HepG2 (cell line): Measurements from ENCODE around the gene MUTYH. TPM values are rescaled to one million over a fixed set of nuclear protein-coding genes. Genes with fewer than 3 reads are reported as not detected.
A peak's percentile ranks its signal among the peaks of the same experiment; 100 is the strongest.

Source experiments
- DZIP1 ChIP-seq: sonication (generic); formaldehyde crosslinking; IDR thresholded peaks from 2 replicates; pipeline ENCODE4 v1.5.0; 2020; ENCODE audit warnings: mild to moderate bottlenecking, missing genetic modification reagents
- KAT8 ChIP-seq: IDR thresholded peaks from 2 replicates; pipeline ENCODE4 v1.6.1; 2016; ENCODE audit warnings: missing genetic modification reagents, missing compliant biosample characterization
- MIER3 ChIP-seq: IDR thresholded peaks from 2 replicates; pipeline ENCODE4 v1.6.1; 2016; ENCODE audit warnings: missing compliant biosample characterization, borderline replicate concordance
- ZBTB25 ChIP-seq: IDR thresholded peaks from 2 replicates; pipeline ENCODE4 v1.6.1; 2018; ENCODE audit warnings: missing genetic modification reagents
- ZNF503 ChIP-seq: sonication (generic); formaldehyde crosslinking; IDR thresholded peaks from 2 replicates; pipeline ENCODE4 v1.4.0; 2020; ENCODE audit warnings: missing genetic modification reagents
- ZNF546 ChIP-seq: sonication (generic); formaldehyde crosslinking; conservative IDR thresholded peaks from 2 replicates; pipeline ENCODE4 v1.8.1; 2023; ENCODE audit warnings: mild to moderate bottlenecking, missing genetic modification reagents
- polyA plus RNA-seq, 8 experiments: library from polyadenylated mRNA; depleted of rRNA in 3 of 8; stranded (reverse) in 7 of 8; unstranded in 1 of 8; fragments of >200 nt; fragmentation: Illumina TruSeq in 4 of 8; extraction: Trizol in 4 of 8; gene quantifications; 2 replicates each; pipeline versions ENCODE4 v1.2.1 to v1.2.3, GENCODE V29; 2011 to 2016; ENCODE audit warnings: low read depth in 4 of 8, missing spikeins in 1 of 8, mixed read lengths in 1 of 8; ENCODE audit not compliant: insufficient read depth in 1 of 8
- total RNA-seq, 5 experiments: library from RNA; depleted of rRNA; stranded (reverse); fragments of >200 nt; fragmentation: Illumina TruSeq; extraction: Trizol; gene quantifications; 2 replicates each; pipeline ENCODE4 v1.2.3, GENCODE V29; 2016; ENCODE audit warnings: low read depth in 1 of 5
- TF ChIP-seq, protein P1 (sequence below), 2 experiments: fragments of 450-650 bp in 1 of 2; sonication (generic) in 1 of 2; formaldehyde crosslinking in 1 of 2; IDR thresholded peaks; 2 replicates each; pipeline versions ENCODE4 v1.6.1 to v1.8.0; 2016 to 2022; ENCODE audit warnings: antibody characterized with exemption in 1 of 2, mild to moderate bottlenecking in 1 of 2, missing genetic modification reagents in 1 of 2

The MUTYH gene
- total and polyA plus RNA-seq, 2 of the 13 experiments (the other 11 are each of a cell fraction or from before 2014, with no cell fraction given) = 16.3 to 17.1 TPM

DNA sequence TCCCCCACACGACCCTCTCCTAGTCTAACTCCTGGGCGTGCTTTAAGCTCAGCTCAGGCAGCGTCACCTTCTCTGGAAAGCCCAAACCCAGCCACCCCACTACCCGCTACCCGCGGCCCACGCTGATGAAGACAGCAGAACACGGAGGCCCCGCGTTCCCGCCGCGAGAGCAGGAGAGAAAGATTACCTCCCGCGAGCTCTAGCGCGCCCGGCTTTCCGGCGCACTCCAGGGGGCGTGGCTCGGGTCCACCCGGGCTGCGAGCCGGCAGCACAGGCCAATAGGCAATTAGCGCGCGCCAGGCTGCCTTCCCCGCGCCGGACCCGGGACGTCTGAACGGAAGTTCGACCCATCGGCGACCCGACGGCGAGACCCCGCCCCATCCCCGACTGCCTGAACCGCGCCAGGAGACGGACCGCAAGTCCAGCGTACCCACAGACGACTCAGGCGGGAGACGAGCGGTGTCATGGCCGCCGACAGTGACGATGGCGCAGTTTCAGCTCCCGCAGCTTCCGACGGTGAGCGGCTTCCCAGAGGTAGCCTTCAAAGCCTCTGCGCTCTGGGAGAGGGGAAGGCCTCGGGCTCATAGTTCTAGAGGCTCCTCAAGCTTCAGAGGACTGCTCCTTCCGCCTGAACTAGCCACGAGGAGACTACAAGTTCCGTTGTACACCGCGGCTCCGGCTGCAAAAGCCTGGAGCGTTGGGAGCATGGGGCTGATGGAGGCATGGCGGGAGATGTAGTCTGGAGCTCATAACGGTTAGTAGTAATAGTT, at the start of gene MUTYH, which contains the start of gene TOE1 (continued):
- TF ChIP-seq, protein P1, sequence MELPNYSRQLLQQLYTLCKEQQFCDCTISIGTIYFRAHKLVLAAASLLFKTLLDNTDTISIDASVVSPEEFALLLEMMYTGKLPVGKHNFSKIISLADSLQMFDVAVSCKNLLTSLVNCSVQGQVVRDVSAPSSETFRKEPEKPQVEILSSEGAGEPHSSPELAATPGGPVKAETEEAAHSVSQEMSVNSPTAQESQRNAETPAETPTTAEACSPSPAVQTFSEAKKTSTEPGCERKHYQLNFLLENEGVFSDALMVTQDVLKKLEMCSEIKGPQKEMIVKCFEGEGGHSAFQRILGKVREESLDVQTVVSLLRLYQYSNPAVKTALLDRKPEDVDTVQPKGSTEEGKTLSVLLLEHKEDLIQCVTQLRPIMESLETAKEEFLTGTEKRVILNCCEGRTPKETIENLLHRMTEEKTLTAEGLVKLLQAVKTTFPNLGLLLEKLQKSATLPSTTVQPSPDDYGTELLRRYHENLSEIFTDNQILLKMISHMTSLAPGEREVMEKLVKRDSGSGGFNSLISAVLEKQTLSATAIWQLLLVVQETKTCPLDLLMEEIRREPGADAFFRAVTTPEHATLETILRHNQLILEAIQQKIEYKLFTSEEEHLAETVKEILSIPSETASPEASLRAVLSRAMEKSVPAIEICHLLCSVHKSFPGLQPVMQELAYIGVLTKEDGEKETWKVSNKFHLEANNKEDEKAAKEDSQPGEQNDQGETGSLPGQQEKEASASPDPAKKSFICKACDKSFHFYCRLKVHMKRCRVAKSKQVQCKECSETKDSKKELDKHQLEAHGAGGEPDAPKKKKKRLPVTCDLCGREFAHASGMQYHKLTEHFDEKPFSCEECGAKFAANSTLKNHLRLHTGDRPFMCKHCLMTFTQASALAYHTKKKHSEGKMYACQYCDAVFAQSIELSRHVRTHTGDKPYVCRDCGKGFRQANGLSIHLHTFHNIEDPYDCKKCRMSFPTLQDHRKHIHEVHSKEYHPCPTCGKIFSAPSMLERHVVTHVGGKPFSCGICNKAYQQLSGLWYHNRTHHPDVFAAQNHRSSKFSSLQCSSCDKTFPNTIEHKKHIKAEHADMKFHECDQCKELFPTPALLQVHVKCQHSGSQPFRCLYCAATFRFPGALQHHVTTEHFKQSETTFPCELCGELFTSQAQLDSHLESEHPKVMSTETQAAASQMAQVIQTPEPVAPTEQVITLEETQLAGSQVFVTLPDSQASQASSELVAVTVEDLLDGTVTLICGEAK (IDR thresholded peaks at IDR 0.05) = no peak
- TF ChIP-seq, protein P1 (CRISPR knock-in tag; IDR thresholded peaks at IDR 0.05) = peak; percentile 86
- peak; percentile 95 for TF ChIP-seq DZIP1
- TF ChIP-seq ZBTB25 (CRISPR knock-in tag) = peak; percentile 79
- no peak for TF ChIP-seq MIER3 (CRISPR knock-in tag)
- no peak; the same call in 1 of the 2 replicates for TF ChIP-seq ZNF546 (CRISPR knock-in tag)
- peak; percentile 72 for TF ChIP-seq KAT8
- TF ChIP-seq ZNF503 (CRISPR knock-in tag) = 0 out of 2 replicates have a peak, but pooled peaks have one; percentile 71
